Activated CD8-positive, alpha-beta T cell treated with anti-CD3 and anti-CD28 coated beads, Interleukin-2, amount 10 ng/mL, durations not matched to agents 7 days and 5 days (primary cell): Measurements from ENCODE around the gene CTCFL. TPM values are rescaled to one million over a fixed set of nuclear protein-coding genes. Genes with fewer than 3 reads are reported as not detected.

Experiments used
- ATAC-seq: fragments of 150-1000 bp; cut with Tn5 transposase; one replicate; pipeline ENCODE4 v1.10.0; 2021; ENCODE audit warnings: moderate library complexity
- CTCF ChIA-PET: fragments of 350-600 bp; sonication (Branson Sonifier 250); formaldehyde crosslinking; loops from one replicate; lab custom pipeline; 2021; ENCODE audit warnings: antibody characterized with exemption; lab: Charles Lee
- POLR2A ChIA-PET: fragments of 350-600 bp; sonication (Branson Sonifier 250); formaldehyde crosslinking; loops from one replicate; lab custom pipeline; 2021; ENCODE audit warnings: antibody characterized with exemption; lab: Charles Lee
- DNase-seq: peaks from one replicate; pipeline ENCODE4 v3.0.0-alpha.2; 2020
- H3K27ac Mint-ChIP-seq: one replicate; pipeline ENCODE4 v1.8.0; 2021; ENCODE audit warnings: mild to moderate bottlenecking, mixed read lengths
- H3K27me3 Mint-ChIP-seq: one replicate; pipeline ENCODE4 v1.8.0; 2021; ENCODE audit warnings: low read depth, mixed read lengths
- H3K36me3 Mint-ChIP-seq: one replicate; pipeline ENCODE4 v1.8.0; 2021; ENCODE audit warnings: low read depth, mixed read lengths
- H3K4me1 Mint-ChIP-seq: one replicate; pipeline ENCODE4 v1.8.0; 2021; ENCODE audit warnings: low read depth, mixed read lengths
- H3K4me3 Mint-ChIP-seq: one replicate; pipeline ENCODE4 v1.8.0; 2021; ENCODE audit warnings: mild to moderate bottlenecking, mixed read lengths
- H3K9me3 Mint-ChIP-seq: one replicate; pipeline ENCODE4 v1.8.0; 2022; ENCODE audit warnings: mixed read lengths; ENCODE audit not compliant: insufficient read depth
- total RNA-seq, 2 experiments: library from RNA; stranded (reverse); gene quantifications; one replicate each; pipeline ENCODE4 v1.2.3, GENCODE V29; 2021

The CTCFL gene
- total RNA-seq, 2 experiments from 2014 or later: not detected

DNA sequence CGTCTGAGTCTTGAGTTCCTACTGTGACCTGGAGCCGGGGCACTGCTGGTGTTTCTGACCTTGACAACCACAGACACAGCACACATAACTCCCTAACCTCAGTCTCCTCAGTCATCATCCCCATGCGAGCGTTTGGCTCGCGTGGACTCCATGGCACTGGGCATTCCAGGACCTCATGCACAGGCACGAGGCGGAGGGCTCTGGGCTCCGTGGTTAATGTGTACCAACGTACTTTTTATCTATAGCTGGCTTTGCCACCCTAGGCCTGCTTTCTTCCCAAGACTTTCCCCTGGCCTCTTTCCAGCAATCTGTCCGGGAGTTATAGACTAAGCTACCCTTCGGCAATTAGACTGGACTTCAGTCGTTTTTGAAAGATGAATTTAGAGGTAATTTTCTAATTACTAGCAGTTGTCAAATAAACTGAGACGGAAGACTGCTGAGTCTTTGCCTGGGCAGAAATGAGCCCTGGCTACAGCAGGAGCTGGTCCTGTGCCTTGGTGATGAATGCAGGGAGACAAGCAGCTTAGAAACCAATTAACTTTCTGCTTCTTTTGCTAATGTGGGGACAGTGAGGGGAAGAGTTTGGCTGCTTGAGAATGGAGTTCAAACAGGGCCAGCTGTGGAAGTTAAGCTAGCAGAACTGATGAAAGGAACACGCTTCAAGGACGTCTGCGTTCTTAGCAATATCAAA is 16.1 kb upstream of the CTCFL start:
- ChIA-PET POLR2A (no interaction called here), CTCF (no interaction called here)
- Mint-ChIP-seq H3K27ac (no peak overlapping the region), H3K4me3 (no peak overlapping the region), H3K9me3 (no peaks in the 10 kb centered on the region), H3K36me3 (no peaks in the 10 kb centered on the region), H3K27me3 (peaks cover 33% of the 10 kb centered on the region), H3K4me1 (no peaks in the 10 kb centered on the region)
- no peak for DNase-seq
- ATAC-seq: no peak

DNA sequence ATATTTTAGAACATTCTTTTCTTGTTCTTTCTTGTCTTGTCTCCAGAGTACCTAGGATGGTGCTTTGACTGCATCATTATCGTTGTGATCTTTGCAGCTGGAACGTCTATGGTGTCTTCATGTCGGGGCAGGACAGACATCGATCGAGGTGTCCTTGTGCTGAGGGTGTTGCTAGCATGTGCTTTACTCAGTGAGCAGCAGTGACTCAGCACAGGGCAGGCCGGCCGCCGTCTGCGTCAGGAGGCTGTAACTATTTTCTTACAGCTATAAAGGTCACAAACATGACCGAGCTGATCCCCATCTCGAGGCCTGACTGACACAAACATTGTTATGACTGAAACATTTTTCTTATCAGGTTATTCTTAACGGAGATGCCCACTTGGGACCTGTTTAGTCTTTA is 14.9 kb upstream of the CTCFL start:
- peaks cover 33% of the 10 kb centered on the region for H3K27me3 Mint-ChIP-seq
- H3K4me3 Mint-ChIP-seq: no peak overlapping the region
- no peaks in the 10 kb centered on the region for H3K9me3 Mint-ChIP-seq
- no peak for DNase-seq
- no peaks in the 10 kb centered on the region for H3K4me1 Mint-ChIP-seq
- ChIA-PET POLR2A (no interaction called here), CTCF (no interaction called here)
- no peaks in the 10 kb centered on the region for H3K36me3 Mint-ChIP-seq
- no peak for ATAC-seq
- no peak overlapping the region for H3K27ac Mint-ChIP-seq

DNA sequence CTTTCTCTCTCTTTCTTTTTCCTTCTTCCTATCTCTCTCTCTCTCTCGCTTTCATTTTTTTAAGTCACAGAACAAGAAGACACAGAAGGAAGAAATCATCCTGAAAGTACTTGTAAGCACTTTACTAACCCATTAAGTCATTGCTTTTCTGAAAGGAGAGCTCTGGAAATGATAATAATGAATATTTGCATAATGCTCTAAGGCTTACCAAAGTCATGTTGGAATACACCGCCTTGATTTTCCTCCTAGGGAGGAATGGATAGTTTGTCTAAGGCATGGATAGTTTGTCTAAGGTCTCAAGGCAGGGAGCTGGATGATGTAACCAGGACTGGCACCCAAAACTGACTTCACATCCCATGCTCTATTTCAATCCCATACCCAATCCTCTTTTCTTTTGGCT is 12.9 kb upstream of the CTCFL start:
- Mint-ChIP-seq H3K27me3 (peaks cover 29% of the 10 kb centered on the region), H3K9me3 (no peaks in the 10 kb centered on the region)
- POLR2A ChIA-PET: no interaction called here

DNA sequence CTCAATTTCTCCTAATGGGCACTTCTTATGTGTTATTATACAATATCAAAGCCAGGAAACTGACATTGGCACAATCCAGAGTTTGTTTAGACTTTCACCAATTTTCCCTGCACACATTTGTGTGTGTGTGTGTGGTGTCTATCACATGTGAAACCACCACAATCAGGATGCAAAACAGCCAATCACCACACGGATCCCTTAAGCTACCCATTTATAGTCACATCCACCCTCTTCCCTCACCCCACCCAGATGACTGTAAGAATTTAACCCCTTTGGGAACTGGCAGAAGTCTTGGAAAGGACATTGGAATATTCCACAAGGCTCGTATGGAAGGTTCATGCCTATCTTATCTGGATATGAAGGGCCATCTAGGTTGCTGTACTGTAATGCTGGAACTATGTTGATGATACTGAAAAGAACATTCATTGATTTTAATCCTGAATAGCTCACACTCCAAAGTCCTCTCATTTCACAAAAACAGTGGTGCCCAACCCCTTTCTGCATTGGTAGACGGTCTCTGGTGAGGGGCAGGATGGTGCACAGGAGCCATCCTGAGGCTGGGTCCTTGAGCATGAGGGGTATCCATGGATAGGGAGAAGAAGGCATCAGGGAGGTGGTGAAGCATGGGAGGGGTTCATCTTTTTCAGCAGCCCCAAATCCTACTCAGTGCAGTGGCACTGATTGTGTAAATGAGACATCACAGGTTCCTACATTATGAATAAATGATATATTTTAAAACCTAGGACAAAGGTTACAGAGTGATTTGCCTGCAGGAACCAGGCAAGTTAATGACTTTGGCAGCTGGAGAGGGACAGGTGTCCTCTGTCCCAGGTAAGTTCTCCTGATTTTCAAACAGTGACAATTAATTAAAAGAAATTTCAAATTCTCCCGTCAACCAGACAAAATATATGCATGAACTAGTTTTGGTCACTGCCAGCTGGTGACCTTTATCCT is 12.1 kb upstream of the CTCFL start:
- Mint-ChIP-seq H3K36me3 (no peaks in the 10 kb centered on the region), H3K9me3 (no peaks in the 10 kb centered on the region), H3K4me3 (no peak overlapping the region), H3K27me3 (peaks cover 31% of the 10 kb centered on the region), H3K27ac (no peak overlapping the region), H3K4me1 (no peaks in the 10 kb centered on the region)
- ChIA-PET POLR2A (no interaction called here), CTCF (no interaction called here)
- ATAC-seq: no peak
- DNase-seq: no peak

More for the DNA sequence above, 12.9 kb upstream of the CTCFL start:
- ATAC-seq: no peak
- Mint-ChIP-seq H3K4me1 (no peaks in the 10 kb centered on the region), H3K36me3 (no peaks in the 10 kb centered on the region), H3K4me3 (no peak overlapping the region), H3K27ac (no peak overlapping the region)
- no peak for DNase-seq
- CTCF ChIA-PET: interaction anchor here (1.4 kb wide), 1 partner anchor 58 kb away, joined by 3 read pairs; no protein-coding TSS in a partner anchor

DNA sequence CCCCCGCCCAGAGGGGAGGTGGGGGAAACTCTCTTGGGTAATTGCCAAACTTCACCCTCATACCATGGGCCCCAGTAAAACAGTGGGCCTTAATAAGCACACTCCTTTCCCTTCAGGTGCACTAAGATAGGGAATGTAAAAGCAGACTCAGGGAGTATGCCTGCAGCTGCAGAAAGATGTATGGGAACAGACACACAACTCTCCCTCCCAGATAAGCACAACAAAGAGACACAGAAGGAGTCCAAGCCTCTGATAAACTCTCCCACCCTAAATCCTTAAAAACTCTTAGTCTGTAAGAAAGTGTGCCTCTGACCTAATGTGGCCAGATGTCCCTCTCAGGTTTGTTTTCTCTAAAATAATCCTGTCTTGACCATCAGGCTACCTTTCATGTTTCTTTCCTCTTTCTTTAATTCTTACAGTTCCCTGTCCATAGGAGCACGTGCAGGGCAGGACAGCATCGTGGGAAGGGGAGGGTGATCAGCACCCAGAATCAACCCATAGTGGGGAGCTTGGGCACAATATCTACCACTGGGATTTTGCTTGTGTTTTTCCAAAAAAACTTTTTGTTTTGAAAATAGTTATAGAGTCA is 11.3 kb upstream of the CTCFL start:
- Mint-ChIP-seq H3K36me3 (no peaks in the 10 kb centered on the region), H3K9me3 (no peaks in the 10 kb centered on the region), H3K27me3 (peaks cover 32% of the 10 kb centered on the region), H3K4me1 (no peaks in the 10 kb centered on the region), H3K4me3 (no peak overlapping the region), H3K27ac (no peak overlapping the region)
- DNase-seq: no peak
- no peak for ATAC-seq
- ChIA-PET CTCF (no interaction called here), POLR2A (no interaction called here)

DNA sequence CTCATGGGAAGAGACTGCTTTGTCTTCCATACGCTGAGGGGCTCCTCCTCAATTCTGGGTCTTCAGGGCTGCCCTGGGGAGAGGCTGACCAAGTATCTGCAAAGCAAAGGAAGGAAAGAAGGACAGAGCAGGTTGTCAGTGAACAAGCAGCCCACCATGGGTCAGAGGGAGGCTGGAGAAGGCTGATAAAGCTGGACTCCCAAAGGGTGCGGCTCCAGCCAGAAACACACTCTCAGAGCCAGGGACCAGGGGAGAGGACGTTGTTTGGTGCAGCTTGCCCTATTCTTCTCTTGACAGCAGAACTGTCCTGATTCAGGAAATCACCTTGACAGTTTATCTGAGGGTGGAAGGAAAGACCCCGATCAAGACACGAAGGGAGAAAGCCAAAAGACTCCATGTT is 10.4 kb upstream of the CTCFL start:
- no peaks in the 10 kb centered on the region for H3K9me3 Mint-ChIP-seq
- no peak for ATAC-seq
- POLR2A ChIA-PET: no interaction called here
- CTCF ChIA-PET: no interaction called here
- no peaks in the 10 kb centered on the region for H3K36me3 Mint-ChIP-seq
- H3K27me3 Mint-ChIP-seq: peaks cover 36% of the 10 kb centered on the region
- no peak overlapping the region for H3K4me3 Mint-ChIP-seq
- no peaks in the 10 kb centered on the region for H3K4me1 Mint-ChIP-seq
- no peak overlapping the region for H3K27ac Mint-ChIP-seq
- DNase-seq: no peak

DNA sequence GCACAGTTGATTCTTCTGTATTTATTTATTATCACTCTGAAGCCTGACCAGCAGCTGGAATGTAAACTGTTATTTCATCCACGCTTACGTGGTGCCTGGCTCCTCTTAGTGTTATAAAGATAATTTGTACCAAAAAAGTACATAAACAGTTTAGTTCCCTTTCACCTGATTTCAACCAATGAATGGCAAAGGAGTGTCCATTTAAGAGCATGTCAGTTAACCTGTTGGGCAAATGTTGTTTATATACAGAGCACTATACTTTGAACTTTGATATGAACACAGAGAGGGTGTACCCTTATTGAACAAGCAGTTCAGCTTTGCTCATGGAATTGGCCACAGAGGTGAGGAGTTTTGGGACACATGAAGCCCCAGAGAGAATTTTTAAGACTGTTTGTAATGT is 7.2 kb upstream of the CTCFL start:
- H3K36me3 Mint-ChIP-seq: no peaks in the 10 kb centered on the region
- H3K4me3 Mint-ChIP-seq: no peak overlapping the region
- DNase-seq (no peak), ATAC-seq (no peak)
- ChIA-PET CTCF (interaction anchor here (0.9 kb wide), 1 partner anchor 16 kb away, joined by 3 read pairs; no protein-coding TSS in a partner anchor), POLR2A (no interaction called here)
- H3K4me1 Mint-ChIP-seq: no peaks in the 10 kb centered on the region
- H3K27ac Mint-ChIP-seq: no peak overlapping the region
- no peaks in the 10 kb centered on the region for H3K9me3 Mint-ChIP-seq
- H3K27me3 Mint-ChIP-seq: peaks cover 24% of the 10 kb centered on the region

DNA sequence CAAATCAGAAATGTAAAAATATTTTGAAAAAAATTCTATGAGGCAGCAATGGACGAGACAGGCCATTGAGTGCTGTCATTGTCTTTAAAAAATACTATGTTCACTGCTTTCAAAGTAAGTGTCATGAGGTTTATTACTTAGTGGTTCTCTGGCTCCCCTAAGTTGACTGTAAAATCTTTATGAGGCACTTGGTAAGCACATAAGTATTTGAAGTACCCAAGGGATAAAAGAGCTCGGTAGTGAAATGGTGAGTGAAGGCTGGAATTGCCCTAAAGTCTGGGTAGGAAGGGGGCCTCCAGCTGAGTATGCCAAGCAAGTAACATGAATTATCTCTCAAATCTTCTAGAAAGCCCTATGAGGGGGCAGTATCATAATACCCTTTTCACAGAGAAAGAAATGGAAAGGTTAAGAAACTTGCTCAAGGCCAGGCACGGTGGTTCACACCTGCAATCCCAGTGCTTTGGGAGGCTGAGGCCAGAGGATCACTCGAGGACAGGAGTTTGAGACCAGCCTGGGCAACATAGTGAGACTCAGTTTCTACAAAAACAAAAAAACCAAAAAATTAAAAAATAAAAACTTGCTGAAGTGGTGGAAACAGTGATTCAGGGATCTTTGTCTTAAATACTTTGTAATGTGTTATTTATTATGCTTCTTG is 5.5 kb upstream of the CTCFL start:
- Mint-ChIP-seq H3K4me3 (no peak overlapping the region), H3K27ac (no peak overlapping the region), H3K9me3 (no peaks in the 10 kb centered on the region), H3K4me1 (no peaks in the 10 kb centered on the region), H3K36me3 (no peaks in the 10 kb centered on the region), H3K27me3 (peaks cover 12% of the 10 kb centered on the region)
- no peak for DNase-seq
- no peak for ATAC-seq
- ChIA-PET CTCF (no interaction called here), POLR2A (no interaction called here)

DNA sequence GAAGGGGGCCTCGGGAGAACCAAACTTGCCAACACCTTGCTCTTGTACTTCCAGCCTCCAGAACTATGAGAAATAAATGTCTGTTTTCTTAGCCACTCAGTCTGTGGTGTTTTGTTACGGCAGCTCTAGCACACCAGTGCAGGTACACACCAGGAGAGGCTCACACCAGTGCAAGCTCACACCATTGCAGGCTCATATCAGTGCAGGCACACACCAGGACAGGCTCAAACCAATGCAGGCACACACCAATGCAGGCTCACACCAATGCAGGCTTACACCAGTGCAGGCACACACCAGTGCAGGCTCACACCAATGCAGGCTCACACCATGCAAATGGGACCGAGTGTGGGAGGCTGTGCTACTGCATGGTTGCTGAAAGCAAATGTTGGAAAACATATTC is 4.9 kb upstream of the CTCFL start:
- DNase-seq: no peak
- no peaks in the 10 kb centered on the region for H3K4me1 Mint-ChIP-seq
- ATAC-seq: no peak
- H3K27ac Mint-ChIP-seq: no peak overlapping the region
- peaks cover 11% of the 10 kb centered on the region for H3K27me3 Mint-ChIP-seq
- no peaks in the 10 kb centered on the region for H3K9me3 Mint-ChIP-seq
- no peaks in the 10 kb centered on the region for H3K36me3 Mint-ChIP-seq
- no peak overlapping the region for H3K4me3 Mint-ChIP-seq
- ChIA-PET CTCF (no interaction called here), POLR2A (no interaction called here)

DNA sequence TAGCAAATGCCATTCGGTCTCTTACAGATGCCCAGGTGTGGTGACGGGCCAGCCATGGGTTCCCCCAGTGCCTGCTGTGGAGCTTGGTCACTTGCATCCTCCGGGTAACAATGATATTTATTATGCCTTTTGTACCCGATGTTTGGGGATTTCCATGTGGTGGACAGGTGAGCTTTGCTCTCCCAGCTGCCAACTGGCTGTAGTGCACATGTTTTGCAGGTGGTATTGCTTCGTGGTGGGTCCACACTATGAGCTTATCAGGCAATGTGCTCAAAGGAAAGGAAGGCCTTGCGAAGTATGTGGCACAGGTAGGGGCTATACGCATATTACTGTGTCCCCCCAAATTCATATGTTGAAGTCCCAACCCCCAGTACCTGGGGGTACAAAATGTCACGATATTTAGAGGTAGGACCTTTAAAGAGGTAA is 4.2 kb upstream of the CTCFL start:
- POLR2A ChIA-PET: no interaction called here
- no peaks in the 10 kb centered on the region for H3K9me3 Mint-ChIP-seq
- no peaks in the 10 kb centered on the region for H3K4me1 Mint-ChIP-seq
- no peak overlapping the region for H3K4me3 Mint-ChIP-seq
- no peak overlapping the region for H3K27ac Mint-ChIP-seq
- peaks cover 9% of the 10 kb centered on the region for H3K27me3 Mint-ChIP-seq
- no peak for DNase-seq
- no peak for ATAC-seq
- CTCF ChIA-PET: no interaction called here
- no peaks in the 10 kb centered on the region for H3K36me3 Mint-ChIP-seq

DNA sequence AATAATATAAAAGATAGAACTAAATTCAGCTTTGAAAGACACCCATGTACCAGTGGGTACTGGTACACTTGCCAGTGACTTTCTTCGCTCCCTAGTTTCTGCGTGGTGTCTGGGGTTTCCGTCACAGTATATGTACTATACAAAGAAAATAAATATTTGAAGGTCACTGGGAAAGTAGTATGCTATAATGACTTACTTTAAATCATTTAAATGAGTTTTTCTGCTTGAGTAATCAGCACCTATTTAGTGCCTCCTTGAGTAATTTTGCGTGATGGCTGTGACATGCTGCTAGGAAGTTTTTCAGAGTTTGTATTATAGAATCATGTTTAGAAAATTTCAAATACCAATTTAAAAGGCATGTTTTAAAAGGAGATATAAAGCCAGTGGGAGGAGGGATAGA is 3.2 kb upstream of the CTCFL start:
- Mint-ChIP-seq H3K9me3 (no peaks in the 10 kb centered on the region), H3K4me3 (no peak overlapping the region), H3K27me3 (peaks cover 9% of the 10 kb centered on the region), H3K36me3 (no peaks in the 10 kb centered on the region), H3K27ac (no peak overlapping the region), H3K4me1 (peaks cover 2% of the 10 kb centered on the region)
- ChIA-PET POLR2A (no interaction called here), CTCF (no interaction called here)
- no peak for DNase-seq
- ATAC-seq: no peak
